HG03103 (cell line): ENCODE measurements around the gene NR5A1.

Source experiments
- ATAC-seq: cut with Tn5 transposase; IDR thresholded peaks from one replicate; pipeline ENCODE4 v1.9.1; 2021; ENCODE audit warnings: low read depth; ENCODE audit not compliant: unreplicated experiment

The NR5A1 gene

DNA sequence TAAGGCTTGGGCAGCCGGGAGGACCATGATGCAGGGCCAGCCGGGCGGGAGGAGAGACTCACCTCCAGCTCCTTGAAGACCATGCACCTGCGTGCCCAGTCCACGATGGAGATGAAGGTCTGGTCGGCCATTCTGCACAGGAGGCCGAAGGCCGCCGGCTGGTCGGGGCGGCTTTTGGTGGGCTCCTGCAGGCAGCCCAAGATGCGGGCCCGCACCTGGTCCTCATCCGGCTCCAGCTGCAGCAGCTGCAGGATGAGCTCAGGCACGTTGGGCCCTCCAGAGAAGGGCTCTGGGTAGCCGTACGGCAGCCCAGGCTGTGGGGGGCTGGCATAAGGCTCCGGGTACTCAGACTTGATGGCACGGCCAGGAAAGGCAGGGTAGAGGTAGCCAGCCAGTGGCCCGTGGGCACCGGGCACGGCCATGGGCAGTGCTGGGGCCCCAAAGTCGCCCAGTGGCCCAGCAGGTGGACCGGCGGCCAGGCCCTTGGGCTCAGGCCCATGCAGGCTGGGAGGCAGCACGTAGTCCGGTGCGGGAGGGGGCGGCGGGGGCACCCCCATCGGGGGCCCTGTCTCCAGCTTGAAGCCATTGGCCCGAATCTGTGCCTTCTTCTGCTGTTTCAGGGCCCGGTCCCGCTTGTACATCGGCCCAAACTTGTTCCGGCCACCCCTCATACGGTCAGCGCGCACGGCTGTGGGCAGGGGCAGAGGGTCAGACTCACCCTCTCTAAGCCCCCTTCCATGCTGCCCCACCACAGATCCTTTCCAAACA lies 7.0 kb downstream of the NR5A1 start:
- ATAC-seq = no peak

DNA sequence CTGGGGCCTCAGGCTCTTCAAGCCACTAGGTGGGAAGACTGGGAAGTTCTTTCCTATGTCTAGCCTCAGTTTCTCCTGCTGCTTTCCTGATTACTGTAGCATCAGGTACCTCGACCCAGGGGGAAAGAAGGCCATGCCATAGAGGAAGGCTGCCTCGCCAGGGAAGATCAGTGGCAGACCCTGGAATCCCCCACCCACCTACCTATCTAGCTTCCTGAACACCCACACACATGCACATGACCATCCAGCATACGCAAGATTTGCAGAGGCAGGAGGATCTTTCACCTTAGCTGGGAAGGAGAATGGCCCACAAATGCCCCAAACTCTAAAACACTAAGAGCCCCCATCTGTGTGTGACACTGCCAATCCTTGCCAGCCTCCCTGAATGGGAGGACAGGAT lies 8.0 kb downstream of the NR5A1 start:
- ATAC-seq = no peak

DNA sequence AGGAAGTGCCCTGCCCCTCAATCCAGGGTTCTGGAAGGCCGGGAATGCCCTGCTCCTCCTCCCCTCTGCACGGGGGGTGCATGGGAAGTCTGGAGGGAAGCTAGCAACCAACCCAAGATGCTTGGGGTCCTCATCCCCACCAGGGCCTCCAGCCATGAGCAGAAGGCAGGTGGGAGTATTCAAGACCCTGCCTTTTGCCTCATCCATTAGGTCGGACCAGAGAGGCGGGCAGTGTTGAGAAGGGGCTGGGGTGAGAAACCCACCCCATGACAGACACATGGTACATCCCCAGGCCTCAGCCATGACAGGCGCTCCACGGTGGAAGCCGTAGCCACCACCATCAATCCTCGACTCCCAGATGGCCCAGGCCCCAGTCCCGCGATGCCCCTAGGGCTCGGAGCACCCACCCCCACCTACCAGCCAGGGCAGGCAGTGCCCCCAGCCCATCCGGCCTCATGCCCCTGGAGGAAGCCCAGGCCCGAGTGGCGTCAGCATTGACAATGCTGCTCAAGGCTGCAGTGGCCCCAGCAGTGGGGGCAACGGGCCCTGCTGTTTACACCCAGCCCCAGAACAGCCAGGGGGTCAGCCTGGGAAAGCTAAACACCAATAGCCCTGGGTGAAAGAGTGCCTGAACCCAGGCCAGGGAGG lies 8.6 kb downstream of the NR5A1 start:
- no peak for ATAC-seq

DNA sequence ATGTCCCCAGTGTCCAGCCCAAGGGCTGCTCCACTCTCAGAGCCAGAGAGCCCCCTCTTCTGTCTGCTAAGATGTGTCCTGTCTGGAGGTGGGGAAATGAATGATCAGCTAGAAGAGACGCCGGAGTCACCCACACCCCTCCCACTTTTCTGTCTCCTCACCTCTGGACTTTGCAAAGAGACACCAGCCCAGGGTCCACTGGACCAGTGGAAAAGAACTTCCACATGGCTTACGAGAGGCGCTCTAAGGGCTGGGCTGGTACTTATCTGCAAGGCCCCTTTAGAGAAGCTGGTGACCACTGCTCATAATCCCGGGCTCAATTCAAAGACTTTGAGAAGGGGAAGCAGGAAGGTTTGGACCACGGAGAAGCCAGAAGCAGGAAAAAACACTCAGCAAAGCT lies 9.2 kb downstream of the NR5A1 start:
- no peak for ATAC-seq

DNA sequence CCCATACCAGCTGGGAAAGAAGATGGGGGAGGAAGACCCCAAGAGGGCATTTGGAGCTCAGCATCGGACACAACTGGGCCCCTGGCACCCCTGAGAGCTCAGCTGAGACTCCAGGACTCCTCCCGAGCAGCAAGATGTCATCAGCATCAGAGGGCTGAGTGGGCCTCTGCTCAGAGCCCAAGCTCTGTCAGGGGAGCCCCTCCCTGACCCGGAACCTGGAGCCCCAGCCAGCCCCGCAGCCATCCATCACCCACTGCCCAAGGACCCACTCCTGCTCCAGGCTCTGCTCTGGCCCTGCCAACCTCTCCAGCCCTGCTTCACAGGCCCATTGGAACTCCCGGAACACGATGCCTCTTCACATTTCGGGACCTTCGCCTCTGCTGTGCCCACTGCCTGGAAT lies 9.8 kb downstream of the NR5A1 start:
- no peak for ATAC-seq

DNA sequence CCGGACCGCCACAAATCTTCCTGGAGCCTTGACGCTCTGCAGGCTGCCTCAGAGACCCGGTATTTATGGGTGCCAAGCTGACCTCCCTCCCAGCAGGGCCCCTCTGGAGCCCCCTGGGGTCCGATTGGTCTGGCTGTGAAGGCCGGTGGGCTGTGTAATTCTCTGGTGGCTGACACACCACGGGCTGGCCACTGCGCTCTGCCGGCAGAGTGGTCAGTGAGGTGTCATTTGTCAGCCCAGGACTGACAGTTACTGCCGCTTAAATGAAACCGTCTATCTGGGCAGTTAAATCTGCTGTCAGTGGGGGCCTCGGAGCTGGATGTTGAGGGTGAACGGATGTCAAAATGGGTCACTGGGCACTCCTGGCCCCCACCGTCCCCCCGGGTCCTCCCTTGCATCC lies 10.7 kb downstream of the NR5A1 start:
- ATAC-seq = no peak

DNA sequence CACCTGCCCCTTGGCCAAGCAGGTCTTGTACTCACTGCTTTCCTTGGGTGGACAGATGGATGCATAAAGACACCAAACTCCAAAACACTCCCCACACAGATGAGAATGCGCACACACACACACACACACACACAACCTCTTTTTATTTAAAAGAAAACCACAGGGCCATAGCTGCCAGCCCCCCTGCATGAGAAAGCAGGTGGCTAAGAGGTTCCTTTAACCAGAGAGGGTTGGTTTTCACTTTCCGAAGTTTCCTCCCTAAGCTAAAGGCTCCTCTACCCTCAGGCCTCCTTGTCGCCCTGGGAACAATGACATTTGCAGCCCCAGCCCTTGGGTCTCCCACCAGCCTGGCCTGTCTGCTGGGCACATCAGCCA lies 11.1 kb downstream of the NR5A1 start:
- ATAC-seq = no peak

DNA sequence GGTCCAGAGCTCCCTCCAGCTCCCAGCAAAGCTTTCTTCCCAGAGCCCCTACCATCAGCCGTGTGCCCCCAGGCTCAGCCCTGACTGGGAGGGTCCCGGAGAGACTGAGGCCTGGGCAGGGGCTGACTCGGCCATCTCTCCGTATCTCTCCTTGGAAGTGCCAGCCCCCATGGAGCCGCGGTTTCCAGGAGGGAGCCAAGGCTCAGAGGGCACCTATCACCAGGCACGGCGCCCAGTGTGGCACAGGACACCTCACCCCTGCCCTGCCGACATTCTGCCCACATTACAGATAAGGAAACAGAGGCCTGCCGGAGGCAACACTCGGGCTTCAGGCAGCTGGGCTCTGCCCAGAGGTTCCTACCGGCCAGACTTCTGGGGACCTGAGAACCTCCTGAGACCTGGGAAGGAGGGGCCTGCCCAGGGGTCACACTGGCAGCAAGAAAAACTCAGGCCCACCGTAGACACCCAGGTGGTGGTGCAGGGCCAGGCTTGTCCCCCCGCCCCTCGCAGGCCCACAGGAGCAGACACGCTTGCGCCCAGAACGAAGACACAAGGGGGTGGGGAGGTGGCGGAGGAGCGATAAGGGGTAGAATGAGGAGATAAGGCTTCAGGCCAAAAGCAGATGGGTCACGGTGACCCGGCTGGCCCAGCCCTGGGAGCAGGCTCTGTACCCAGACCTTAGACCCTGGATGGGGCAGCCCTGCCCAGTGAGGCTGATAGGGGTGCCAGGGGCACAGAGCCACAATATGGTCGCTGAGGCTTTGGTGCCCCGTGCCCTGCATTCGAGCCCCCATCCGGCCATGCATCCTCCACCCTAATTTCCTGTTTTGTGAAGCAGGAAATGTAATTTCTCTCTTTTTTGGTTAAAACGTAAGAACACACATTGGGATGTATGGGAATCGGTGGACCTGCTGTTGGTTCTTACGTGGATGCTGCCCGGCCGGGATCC lies 11.8 kb downstream of the NR5A1 start:
- no peak for ATAC-seq

DNA sequence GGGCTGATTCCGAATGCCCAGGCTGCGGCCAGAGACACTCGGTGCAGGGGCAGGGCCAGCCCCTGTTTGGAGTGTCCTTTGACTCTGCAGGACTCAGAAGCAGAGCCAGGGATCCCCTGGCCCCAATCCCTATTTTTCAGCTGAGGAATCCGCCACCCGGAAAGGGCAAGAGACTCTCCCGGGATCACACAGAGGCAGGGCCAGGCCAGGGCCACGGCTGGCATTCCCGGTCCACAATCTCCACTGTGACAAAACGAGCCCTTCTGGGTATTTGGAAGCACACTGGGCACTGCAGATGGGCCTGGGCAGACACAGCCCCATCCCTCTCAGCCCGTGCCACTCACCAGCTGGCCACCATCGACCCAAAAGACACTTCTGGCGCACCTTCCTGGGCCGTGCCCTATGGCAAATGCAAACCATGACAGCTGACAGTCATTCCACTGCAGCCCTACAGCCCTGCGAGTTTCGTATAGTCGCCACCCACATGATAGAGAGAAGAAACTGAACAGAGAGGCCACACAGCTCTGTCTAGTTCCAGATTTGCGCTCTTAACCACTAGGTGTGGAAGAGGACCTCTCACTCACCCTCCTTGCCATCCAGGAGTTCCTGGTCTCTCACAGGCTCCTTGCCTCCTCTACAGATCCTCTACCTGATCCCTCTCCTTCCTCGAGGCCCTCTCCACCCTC lies 13.3 kb downstream of the NR5A1 start:
- ATAC-seq = no peak

DNA sequence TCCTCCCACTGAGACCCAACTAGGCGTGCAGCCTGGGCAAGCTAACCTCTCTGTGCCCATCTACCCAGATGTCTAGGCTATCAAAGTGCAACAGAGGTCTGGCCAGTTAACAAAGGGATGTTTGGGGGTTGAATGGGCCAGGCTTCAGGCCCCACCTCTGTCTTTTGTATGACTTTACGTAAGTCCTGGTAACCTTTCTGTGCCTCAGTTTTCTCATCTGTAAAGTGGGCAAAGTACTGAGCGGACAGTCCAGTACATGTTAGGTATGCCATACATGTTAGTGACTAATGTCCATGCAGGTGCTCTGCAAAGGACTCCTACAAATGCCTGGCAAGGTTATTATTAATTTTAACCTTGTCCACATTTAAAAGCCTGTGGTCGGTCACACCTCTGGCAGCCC lies 14.0 kb downstream of the NR5A1 start:
- no peak for ATAC-seq

DNA sequence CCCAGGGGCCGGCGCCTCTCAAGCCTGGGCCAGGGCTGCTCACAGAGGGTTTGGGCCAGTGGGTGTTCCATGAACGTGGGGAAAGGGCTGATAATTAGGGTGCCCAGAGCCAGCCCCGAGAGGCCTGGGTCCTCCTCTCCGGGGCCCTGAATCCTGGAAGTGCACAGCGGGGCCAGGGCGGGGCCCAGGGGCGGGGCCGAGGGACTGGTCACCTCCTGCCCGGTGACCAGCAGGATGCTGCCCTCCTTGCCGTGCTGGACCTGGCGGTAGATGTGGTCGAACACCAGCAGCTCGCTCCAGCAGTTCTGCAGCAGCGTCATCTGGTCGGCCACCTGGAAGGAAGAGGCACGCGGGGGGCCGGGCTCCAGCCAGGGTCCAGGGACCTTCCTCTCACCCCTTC lies 14.4 kb downstream of the NR5A1 start:
- no peak for ATAC-seq

DNA sequence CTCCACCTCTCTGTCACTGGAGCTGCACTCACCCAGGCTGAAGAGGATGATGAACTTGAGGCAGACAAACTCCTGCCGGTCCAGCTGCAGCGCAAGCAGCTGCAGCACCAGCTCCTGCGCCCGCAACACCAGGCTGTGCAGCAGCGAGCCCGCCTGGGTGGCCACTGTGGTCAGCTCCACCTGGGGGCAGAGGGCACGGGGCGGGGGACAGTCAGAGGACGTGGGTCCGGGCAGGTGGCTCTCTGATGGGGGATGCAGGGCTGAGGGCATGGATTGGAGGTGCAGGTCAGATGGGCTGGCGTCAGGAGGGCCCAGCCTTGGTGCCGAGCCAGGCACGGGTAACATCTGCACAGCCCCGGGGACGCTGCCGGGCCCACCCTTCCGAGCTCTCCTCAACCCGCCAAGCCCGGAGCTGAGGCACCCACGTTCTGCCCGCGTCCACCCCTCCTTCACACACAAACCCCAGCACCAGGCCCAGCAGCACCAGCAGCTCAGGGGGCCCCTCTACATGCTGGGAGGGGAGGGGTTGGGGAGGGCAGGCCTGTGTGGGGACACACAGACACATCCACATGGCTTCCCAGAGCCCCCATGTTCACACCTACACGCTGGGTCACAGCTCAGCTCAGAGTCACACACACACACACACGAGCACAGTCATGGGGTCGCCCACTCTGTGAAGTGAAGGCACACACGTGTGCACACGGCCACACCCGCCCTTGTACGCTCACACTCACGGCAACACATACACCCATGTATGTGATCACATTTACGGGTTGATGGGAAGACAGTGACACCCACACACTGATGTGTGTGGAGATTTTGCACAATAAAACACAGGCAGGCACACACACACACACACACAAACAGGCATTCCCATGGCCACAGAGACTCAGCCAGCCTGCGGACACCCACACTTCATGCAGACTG lies 15.9 kb downstream of the NR5A1 start:
- ATAC-seq = no peak

DNA sequence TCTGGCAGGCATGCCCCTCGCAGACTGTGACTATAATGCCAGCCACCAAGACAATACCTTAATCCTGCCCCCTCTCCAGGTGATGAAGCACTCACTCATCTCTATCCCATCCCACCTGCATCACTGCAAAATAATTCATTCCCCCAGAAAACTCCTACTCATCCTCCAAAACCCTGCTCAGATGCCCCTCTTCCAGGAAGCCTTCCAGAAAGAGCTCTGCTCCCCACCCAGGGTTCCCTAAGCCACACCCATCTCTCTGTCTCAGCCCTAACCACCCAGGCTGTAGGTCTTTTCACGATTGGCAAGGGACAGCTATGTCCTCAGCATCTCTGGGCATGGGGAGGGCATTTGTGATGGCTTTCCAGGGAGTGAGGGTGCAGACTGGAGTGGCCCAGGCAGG lies 17.2 kb downstream of the NR5A1 start:
- no peak for ATAC-seq

DNA sequence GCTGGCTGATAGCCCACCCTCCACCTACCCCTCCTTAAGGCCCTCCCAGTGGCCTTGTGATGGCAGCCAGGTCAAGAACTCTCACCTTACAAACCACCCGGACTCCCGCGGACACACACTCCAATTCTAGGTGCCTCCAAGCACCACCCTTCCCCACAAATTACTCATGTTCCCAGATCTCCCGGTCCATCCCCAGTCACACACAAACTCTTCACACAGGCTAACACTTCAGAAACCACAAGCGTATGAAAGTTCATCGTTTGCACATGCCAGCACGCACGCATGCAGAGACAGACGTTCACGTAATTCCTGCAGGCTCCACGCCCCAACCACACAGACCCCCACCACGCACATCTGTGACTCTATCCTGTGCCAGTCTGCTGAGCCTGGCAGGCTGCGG lies 18.0 kb downstream of the NR5A1 start:
- ATAC-seq = no peak

DNA sequence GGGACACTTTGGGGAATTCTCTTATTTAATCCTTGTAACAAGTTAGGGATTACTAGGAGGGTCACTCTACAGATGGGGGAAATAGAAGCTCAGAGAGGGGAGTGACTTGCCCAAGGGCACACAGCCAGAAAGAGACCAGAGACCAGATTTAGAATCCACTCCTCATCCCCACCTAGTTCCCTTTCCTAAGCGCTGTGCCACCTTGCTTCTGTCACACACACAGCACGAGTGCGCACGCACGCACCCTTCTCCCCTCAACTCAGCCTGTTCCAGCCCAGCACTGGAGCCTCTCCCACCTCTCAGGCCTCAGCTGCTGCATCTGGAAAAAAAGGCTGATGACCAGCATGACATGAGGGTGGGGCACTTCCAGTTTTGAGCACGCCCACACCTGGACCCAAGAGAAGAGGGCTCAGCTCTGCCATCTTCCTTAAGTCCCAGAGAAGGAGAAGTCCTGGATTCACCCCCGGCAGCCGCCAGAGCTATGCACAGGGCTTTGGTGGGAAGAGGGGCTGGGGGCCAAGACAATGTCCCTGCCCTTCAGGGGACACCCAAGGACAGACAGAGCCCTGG lies 18.5 kb downstream of the NR5A1 start:
- no peak for ATAC-seq

DNA sequence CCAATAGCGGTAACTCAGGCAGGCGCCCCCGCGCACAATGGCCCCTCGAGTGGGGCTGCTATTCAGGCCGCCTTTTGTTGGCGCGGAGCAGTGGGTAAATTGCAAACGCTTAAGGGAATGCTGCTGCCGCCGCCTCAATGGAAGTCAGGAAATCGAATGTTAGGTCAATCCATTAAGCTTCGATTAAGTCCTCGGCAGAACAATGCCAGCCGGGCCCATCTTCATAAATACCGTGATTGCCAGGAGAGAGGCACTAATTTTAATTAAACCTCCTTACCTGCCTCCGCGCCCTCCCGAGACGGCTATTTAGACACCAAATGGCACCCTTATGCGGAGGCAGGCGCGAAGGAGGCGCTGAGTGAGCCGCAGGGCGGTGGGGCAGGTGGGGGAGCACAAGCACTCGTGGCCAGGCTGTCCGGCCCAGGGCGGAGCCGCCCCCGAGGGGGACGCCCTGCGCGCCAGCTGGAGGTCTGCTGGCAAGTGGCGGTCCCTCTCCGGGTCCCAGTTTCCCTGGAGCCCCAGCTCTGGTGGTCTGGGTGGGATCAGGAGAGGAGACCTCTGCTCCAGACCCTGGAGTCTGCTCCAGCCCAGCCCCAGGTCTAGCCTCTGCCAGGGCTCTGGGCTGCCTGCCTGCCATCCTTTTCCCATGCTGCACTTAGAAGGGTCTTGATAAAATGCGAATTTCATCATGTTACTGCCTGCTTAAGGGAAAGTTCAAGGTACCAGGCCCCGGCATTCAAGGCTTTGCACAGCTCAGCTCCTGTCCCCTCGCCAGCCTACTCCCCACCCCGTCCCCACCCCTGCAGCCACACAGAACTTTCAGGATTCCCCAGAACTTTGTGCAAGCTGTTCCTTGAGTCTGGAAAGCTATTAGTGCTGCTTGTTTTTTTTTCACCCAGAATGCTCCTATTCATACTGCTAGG lies 19.7 kb downstream of the NR5A1 start:
- no peak for ATAC-seq

DNA sequence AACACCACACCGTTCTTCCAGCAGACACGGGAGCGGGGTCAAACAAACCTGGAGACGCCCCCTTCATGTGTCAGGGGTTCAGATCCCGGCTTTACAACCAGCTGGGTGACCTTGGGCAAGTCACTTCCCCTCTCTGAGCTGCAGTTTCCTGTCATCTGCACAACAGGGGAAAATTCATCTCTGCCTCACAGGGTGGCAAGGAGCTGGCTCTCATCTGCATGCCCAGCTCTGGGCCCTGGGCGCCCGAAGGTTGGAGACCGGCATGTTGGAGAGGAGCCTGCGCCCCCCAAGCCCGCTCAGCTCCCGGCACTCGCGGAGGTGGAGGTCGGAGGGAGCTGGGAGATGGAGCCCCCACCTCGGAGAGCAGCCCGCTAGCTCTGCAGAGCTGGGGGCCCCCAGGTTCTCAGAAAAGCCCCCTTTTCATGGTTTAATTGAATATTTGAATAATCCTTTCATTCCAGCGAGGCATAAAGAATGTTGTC lies 20.4 kb downstream of the NR5A1 start:
- no peak for ATAC-seq

DNA sequence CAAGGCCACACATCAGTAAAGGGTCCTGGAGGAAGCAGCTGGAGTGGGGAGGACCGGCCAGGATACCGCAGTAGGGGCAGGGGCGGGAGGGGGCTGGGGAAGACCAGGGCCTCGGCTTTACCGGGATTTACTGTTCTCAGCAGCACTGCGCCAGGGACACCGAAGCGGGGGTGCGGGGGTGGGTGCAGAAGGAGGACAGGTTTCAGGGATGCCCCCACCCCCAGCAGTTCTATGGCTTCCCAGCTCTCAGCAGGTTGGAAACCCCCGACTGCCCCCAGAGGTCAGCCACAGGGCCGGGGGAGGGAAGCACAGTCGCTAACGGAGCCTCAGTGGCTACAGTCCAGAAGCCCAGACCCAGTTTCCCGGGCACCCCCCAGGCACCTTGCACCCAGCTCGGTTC lies 21.3 kb downstream of the NR5A1 start:
- no peak for ATAC-seq
